ENCODE data around the gene DTX1. TPM values are rescaled to one million over a fixed set of nuclear protein-coding genes. Genes with fewer than 3 reads are reported as not detected.
A peak's percentile ranks its signal among the peaks of the same experiment; 100 is the strongest.

Gene DTX1
- polyA plus RNA-seq, 6 donors from 2014 or later, result 1.9 to 16.8 (median 9.8) TPM

DNA sequence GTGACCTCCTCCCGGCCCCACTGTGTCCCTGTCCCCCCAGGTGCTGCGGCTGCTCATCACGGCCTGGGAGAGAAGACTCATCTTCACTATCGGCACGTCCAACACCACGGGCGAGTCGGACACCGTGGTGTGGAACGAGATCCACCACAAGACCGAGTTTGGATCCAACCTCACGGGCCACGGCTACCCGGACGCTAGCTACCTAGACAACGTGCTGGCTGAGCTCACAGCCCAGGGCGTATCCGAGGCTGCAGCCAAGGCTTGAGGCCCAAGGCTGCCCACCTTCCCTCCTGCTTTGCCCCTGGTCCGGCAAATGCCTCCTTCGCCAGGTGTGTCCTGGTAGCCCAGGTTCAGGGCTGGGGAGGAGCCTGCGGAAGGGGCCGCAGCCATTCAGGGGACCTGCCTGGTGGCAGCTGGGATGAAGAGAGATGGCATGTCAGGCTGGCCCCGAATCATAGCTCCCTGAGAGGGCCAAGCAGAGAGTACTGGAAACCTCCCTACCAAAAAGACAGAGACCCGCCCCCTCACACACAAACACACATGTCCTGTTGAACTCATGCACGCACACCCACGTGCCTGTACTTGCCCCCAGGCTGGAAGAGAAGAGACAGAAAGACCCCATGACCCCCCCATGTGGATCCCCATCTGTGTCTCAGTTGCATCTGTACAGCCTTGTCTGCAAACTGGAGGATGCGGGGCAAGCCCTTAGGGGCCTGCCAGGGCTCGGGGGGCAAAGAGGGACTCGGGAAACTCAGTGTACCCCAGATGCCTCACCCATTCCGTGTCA is 40.3 kb downstream of the DTX1 start:
- no peak for DNase-seq
- Mint-ChIP-seq H3K9me3 (no peaks in the 10 kb centered on the region), H3K27me3 (no peaks in the 10 kb centered on the region), H3K4me1 (peaks cover 33 to 49% (median 41%) of the 10 kb centered on the region in 3 donors), H3K4me3 (no peak overlapping the region), H3K36me3 (no peaks in the 10 kb centered on the region), H3K27ac (peak overlapping the region in 4 of 6 donors; percentile 29 to 71 (median 48))
- no peak for ATAC-seq (ENCODE audit: low read depth in 2 of 2)

DNA sequence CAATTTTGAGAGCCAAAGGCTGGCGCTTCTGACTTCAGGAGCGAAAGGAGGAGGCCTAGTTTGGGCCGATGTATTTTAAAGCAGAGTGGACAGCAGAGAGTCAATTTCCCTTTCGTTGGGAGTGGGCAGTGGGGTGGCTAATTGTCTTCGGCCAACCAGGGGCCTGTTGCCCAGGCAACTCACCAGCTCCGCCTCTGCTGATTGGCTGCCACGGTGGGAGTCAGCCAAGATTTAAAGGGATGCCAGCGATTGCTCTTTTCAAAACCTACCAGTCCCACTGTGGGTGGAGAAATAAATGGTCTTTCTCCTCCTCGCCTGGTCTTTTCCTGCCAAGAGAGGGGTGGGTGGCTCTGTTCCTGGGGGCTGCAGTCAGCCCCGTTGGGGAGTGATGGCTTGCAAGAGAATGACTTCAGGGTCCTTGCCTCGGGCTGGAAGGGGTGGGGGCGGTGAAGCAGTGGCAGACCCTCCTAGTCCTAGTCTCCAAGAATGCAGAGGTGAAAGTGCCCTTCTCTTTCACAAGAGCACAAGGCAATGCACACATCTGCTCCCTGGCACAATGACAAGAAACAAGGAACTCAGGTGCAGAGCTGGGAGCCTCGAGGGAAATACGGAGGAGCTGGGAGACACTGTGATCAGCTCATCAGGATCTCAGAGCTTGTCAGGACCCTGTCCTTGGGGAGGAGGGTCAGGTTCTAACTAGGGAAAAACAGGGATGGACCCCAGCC is 41.3 kb downstream of the DTX1 start:
- ATAC-seq (ENCODE audit: low read depth in 2 of 2), result peak; percentile 31 to 37
- peak; percentile 28 for DNase-seq
- Mint-ChIP-seq H3K4me3 (peak overlapping the region in 1 of 8 donors; percentile 2), H3K27ac (peak overlapping the region in 5 of 6 donors; percentile 47 to 94 (median 82)), H3K4me1 (peaks cover 27 to 45% (median 31%) of the 10 kb centered on the region in 3 donors), H3K36me3 (no peaks in the 10 kb centered on the region), H3K9me3 (no peaks in the 10 kb centered on the region), H3K27me3 (no peaks in the 10 kb centered on the region)

DNA sequence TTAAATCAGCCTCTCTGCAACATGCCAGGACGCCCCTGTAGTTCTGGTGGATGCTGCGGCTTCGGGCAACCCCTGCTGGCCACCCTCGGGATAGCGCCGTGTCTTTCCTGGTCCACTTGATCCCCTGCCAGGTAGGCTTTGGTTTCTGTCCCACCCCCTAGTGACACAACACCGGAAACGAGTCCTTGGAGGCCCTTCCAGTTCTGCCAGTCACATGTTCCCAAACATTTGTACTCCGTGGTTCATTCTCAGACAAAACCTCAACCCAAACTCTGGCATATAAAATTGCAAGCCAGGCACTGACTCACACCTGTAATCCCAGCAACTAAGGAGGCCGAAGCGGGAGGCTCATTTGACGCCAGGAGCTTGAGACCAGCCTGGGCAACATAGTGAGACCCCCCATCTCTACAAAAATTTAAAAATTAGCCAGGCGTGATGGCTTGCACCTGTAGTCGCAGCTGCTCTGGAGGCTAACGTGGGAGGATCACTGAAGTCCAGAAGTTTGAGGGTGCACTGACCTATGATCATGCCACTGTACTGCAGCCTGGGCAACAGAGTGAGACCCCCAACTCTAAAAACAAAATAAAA is 42.0 kb downstream of the DTX1 start:
- peak overlapping the region in 1 of 8 donors; percentile 37 for H3K4me3 Mint-ChIP-seq
- no peaks in the 10 kb centered on the region for H3K36me3 Mint-ChIP-seq
- no peaks in the 10 kb centered on the region for H3K9me3 Mint-ChIP-seq
- peak; percentile 66 for DNase-seq
- H3K4me1 Mint-ChIP-seq, result peaks cover 25 to 43% (median 28%) of the 10 kb centered on the region in 3 donors
- ATAC-seq (ENCODE audit: low read depth in 2 of 2), result peak; percentile 69 to 81
- peak overlapping the region; percentile 47 to 94 (median 82) for H3K27ac Mint-ChIP-seq
- H3K27me3 Mint-ChIP-seq, result no peaks in the 10 kb centered on the region

DNA sequence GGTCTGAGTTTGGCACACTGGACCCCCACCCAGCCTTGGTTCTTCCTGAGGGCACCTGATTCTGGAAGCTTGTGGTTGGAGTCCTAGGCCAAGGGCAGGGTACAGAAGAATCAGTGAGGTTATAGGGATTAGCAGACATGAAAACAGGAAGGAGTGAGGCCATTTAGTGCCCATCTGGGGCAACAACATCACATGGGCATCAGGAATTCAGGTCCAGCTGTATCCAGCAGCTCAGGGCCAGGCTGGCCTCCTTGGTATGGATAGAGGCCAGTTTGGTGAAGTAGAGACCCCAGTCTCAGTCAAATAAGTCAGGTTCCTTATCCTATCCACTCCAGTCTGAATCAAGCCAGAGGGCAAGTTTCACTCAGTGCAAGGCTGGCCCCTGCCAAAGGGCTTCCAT is 42.8 kb downstream of the DTX1 start:
- no peaks in the 10 kb centered on the region for H3K36me3 Mint-ChIP-seq
- H3K4me1 Mint-ChIP-seq, result peaks cover 29 to 40% (median 30%) of the 10 kb centered on the region in 3 donors
- ATAC-seq (ENCODE audit: low read depth in 2 of 2) (no peak), DNase-seq (no peak)
- H3K27me3 Mint-ChIP-seq, result no peaks in the 10 kb centered on the region
- H3K9me3 Mint-ChIP-seq, result no peaks in the 10 kb centered on the region
- H3K27ac Mint-ChIP-seq, result peak overlapping the region in 4 of 6 donors; percentile 9 to 85 (median 30)
- no peak overlapping the region for H3K4me3 Mint-ChIP-seq

DNA sequence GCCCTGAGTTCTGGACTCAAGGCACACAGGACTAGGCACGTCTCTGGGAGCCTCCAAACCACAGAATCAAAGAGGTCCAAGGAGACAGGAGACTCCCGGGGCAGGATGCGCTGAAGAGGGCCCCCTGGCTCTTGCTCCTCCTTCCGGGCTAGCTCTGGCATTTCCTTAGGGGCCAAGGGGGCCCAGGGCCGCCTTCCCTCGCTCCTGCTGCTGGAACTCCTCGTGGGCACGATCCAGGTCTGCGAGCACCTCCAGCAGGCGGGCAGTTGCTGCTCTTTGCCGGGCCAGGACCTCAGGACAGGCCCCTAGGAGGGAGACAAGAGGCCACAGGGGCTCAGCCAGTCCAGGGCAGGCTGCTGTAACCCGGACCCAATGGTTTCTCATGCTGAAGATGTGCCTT is 43.2 kb downstream of the DTX1 start:
- DNase-seq (no peak), ATAC-seq (ENCODE audit: low read depth in 2 of 2) (no peak)
- Mint-ChIP-seq H3K4me1 (peaks cover 29 to 41% (median 31%) of the 10 kb centered on the region in 3 donors), H3K36me3 (no peaks in the 10 kb centered on the region), H3K27ac (peak overlapping the region in 1 of 6 donors; percentile 60), H3K4me3 (no peak overlapping the region), H3K27me3 (no peaks in the 10 kb centered on the region), H3K9me3 (no peaks in the 10 kb centered on the region)

DNA sequence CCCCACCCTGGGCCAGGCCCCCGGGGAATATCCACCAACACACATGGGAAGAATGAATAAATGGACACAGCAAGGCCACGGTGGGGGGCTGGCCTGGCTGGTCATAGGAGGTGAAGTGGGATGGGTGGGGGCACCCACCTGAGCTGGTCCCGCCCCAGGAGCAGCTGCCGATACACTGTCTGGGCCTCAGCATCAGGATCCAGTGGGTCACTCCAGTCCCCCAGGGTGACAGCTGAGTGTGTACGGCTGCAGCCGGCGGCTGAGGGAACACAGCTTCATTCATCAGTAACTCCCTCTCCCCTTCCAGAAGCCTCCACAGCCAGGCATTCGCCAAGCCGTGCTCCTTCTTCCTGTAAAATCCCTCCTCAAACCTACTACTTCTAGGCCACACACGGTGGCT is 45.2 kb downstream of the DTX1 start:
- Mint-ChIP-seq H3K27ac (peak overlapping the region in 1 of 6 donors; percentile 67), H3K4me1 (peaks cover 24 to 44% (median 32%) of the 10 kb centered on the region in 3 donors), H3K9me3 (no peaks in the 10 kb centered on the region), H3K36me3 (no peaks in the 10 kb centered on the region), H3K27me3 (peaks cover 0 to 5% (median 0%) of the 10 kb centered on the region in 3 donors), H3K4me3 (peak overlapping the region in 1 of 8 donors; percentile 82)
- no peak for DNase-seq
- no peak for ATAC-seq (ENCODE audit: low read depth in 2 of 2)

DNA sequence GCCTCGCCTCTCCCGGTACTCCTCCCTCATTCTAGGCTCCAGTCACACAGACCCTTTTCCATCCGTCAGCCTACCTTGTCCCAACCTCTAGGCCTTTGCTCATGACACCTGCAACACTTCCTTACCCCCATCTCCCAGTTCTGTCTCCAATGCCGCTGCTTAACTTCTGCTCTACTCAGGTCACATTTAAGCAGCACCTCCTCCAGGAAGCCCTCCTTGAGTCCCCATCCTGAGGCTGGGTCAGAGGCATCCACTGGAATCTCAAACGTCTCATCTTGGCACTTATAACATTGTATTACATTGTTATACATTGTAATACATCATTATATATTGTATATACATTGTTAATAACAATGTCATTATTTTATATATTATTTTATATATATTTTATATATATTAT is 46.3 kb downstream of the DTX1 start:
- Mint-ChIP-seq H3K27ac (peak overlapping the region in 4 of 6 donors; percentile 32 to 98 (median 92)), H3K4me1 (peaks cover 22 to 39% (median 24%) of the 10 kb centered on the region in 3 donors), H3K9me3 (no peaks in the 10 kb centered on the region), H3K27me3 (peaks cover 0 to 8% (median 0%) of the 10 kb centered on the region in 3 donors), H3K4me3 (peak overlapping the region in 1 of 8 donors; percentile 29), H3K36me3 (no peaks in the 10 kb centered on the region)
- DNase-seq, result no peak
- ATAC-seq (ENCODE audit: low read depth in 2 of 2), result no peak

DNA sequence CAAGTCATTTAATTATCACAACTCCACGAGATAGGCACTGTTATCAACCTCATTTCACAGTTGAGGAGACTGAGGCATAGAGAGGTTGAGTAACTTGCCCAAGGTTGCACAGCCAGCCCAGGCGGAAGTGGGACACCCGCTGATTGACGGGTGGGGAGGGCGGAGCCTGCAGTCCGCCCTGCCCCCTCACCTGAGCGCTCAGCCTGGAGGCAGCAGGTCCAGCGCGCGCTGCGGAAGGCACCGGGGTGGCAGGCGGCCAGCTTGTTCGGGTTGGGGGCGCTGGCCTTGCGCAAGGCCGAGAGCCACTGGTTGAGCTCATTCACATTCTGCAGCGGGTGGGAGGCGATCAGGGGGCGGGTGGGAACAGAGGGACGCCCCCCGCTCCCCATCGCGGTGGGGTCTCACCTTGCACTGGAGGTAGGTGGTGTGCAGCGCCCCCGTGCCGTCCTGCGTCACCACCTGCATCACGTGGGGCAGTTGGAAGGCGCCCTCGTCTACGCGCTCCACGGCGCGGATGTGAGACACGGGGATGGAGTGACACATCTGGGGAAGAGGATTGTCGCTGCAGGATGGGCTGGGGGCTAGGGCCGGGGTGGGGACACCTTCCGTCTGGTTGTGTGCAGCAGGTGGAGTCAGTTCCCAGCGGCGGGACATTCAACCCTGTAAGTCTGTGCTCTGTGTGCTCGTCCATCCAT is 47.4 kb downstream of the DTX1 start:
- peak; percentile 31 for DNase-seq
- peak overlapping the region in 2 of 6 donors; percentile 47 to 49 for H3K27ac Mint-ChIP-seq
- H3K4me3 Mint-ChIP-seq, result peak overlapping the region; percentile 60 to 87 (median 74)
- H3K9me3 Mint-ChIP-seq, result no peaks in the 10 kb centered on the region
- ATAC-seq (ENCODE audit: low read depth in 2 of 2), result peak; percentile 86
- peaks cover 0 to 8% (median 0%) of the 10 kb centered on the region in 3 donors for H3K27me3 Mint-ChIP-seq
- H3K36me3 Mint-ChIP-seq, result no peaks in the 10 kb centered on the region
- peaks cover 13 to 28% (median 17%) of the 10 kb centered on the region in 3 donors for H3K4me1 Mint-ChIP-seq

DNA sequence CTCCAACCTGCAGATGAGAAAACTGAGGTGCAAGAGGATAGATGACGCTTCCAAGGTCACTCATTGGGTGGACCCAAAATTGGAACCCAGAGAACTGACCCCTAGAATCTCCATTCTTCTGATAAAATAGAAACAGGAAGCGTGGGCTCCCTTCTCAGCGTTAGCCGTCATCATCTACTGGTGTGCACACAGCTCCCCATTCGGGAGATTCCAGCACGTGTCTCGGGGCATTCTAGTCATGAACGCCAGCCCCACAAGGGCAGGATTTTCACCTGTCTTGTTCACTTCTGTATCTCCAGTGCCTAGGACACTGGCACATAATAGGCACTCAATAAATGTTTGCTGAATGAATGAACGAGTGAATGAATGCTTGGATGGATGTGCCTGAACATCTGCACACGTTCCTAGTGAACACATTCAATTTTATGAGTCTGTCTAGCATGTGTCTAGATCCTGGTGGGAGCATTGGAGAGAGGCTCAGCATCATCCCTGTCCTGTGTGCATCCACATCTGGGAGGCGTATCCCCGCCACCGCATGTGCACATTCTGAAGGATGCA is 48.5 kb downstream of the DTX1 start:
- Mint-ChIP-seq H3K4me3 (peak overlapping the region in 4 of 8 donors; percentile 41 to 73 (median 56)), H3K36me3 (no peaks in the 10 kb centered on the region), H3K4me1 (peaks cover 15 to 23% (median 17%) of the 10 kb centered on the region in 3 donors), H3K27me3 (peaks cover 0 to 8% (median 0%) of the 10 kb centered on the region in 3 donors), H3K9me3 (no peaks in the 10 kb centered on the region), H3K27ac (peak overlapping the region in 1 of 6 donors; percentile 16)
- DNase-seq, result no peak
- ATAC-seq (ENCODE audit: low read depth in 2 of 2), result no peak

DNA sequence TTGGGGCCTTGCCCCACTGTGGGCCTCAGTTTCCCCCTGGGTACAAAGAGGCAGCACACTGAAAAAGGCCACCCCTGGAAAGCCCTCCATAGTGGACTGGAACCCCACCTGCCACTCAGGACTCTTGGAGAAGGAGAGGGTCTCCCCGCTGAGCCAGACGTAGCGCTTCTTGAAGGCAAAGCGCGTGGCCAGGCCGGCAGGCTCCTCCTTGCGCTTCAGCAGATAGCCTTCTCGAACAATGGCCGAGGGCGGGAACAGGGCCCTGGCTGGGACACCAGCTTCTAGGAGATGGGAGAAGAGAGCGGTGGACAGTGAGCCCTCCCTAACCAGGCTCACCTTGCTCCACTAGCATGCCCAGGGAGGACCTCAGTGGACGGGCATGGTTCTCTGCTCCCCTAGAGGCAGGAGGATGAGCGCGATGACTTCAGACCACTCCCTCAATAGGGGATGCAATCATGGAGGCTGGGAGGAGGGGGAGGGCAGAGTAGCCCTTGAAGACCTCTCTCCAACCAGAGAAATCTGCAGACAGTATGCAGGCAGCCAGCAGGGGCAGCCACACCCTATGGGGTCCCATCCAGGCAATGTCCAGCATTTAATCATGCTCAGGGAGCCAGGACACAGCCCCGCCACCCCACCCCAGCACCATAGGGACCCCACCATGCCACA is 49.2 kb downstream of the DTX1 start:
- Mint-ChIP-seq H3K4me1 (peaks cover 15 to 22% (median 15%) of the 10 kb centered on the region in 3 donors), H3K27me3 (peaks cover 0 to 8% (median 0%) of the 10 kb centered on the region in 3 donors), H3K27ac (no peak overlapping the region), H3K9me3 (no peaks in the 10 kb centered on the region), H3K4me3 (no peak overlapping the region), H3K36me3 (no peaks in the 10 kb centered on the region)
- no peak for ATAC-seq (ENCODE audit: low read depth in 2 of 2)
- DNase-seq, result no peak

DNA sequence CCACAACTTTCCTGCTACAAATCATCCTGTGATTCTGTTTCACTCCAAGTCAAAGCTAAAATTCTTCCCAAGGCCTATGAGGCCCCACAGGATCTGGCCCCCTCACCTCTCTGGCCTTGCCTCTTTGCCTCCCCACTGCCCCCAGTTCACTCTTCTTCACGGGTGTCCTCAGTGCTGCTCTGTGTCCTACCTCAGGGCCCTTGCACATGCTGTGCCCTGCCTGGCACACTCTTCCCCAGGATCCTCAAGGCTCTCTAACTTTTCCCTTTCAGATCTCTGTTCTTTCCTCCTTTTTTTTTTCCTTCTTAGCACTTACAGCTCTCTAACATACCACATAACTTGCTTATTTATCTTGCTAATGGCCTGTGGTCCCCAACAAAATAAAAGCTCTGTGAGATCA is 49.8 kb downstream of the DTX1 start:
- H3K9me3 Mint-ChIP-seq, result no peaks in the 10 kb centered on the region
- ATAC-seq (ENCODE audit: low read depth in 2 of 2), result no peak
- no peak overlapping the region for H3K27ac Mint-ChIP-seq
- no peak for DNase-seq
- H3K4me1 Mint-ChIP-seq, result peaks cover 11 to 17% (median 15%) of the 10 kb centered on the region in 3 donors
- H3K36me3 Mint-ChIP-seq, result no peaks in the 10 kb centered on the region
- H3K27me3 Mint-ChIP-seq, result peaks cover 0 to 8% (median 0%) of the 10 kb centered on the region in 3 donors
- peak overlapping the region in 2 of 8 donors; percentile 21 to 86 for H3K4me3 Mint-ChIP-seq

DNA sequence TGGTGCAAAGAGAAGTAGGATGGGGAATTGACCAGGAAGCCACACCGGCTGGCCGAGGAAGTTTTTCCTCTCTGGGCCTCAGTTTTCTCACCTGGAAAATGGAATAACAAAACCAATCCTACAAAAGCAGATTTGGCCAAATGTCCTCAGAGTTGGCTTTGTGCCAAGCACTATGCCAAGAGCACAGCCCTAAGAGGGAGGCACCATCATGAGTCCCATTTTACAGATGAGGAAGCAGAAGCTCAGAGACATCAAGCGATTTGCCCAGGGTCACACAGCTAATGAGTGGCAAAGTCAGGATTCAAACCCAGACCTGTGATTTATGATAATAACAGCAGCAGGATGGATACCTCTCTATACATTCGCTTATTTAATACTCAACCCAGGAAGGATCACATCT is 51.8 kb downstream of the DTX1 start:
- peaks cover 9 to 15% (median 11%) of the 10 kb centered on the region in 3 donors for H3K4me1 Mint-ChIP-seq
- H3K36me3 Mint-ChIP-seq, result no peaks in the 10 kb centered on the region
- no peak overlapping the region for H3K27ac Mint-ChIP-seq

More for the DNA sequence above, 51.8 kb downstream of the DTX1 start:
- Mint-ChIP-seq H3K27me3 (peaks cover 0 to 8% (median 8%) of the 10 kb centered on the region in 3 donors), H3K4me3 (no peak overlapping the region), H3K9me3 (no peaks in the 10 kb centered on the region)
- ATAC-seq (ENCODE audit: low read depth in 2 of 2) (no peak), DNase-seq (no peak)
